ENCODE data around the gene CLSTN2. TPM values are rescaled to one million over a fixed set of nuclear protein-coding genes. Genes with fewer than 3 reads are reported as not detected.
A peak's percentile ranks its signal among the peaks of the same experiment; 100 is the strongest.

Gene CLSTN2
- total and polyA plus RNA-seq, 8 donors: 0.31 to 1.1 (median 0.61) TPM

DNA sequence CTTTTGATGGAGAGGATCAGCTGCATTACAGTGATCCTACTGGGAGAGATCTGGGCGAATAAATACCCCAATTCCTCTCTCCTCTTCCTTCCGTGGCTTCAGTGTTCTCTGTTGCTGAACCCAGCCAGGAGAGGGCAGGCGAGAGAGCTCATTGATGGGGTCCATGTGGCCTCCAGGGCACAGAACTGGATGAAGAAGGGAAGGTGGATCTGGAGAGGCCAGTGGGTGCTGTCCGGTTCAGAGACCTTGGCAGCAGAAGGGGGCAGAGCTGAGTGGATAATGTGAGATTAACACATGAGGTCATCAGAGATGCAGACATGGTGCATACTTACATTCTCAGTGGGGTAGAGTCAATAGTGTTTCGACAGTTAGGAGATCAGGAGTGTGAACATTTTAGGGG is 193.6 kb downstream of the CLSTN2 start:
- Histone ChIP-seq H3K4me3 (no peak overlapping the region), H3K4me1 (no peaks in the 10 kb centered on the region), H3K27me3 (no peaks in the 10 kb centered on the region), H3K27ac (no peak overlapping the region), H3K9me3 (no peaks in the 10 kb centered on the region), H3K36me3 (no peaks in the 10 kb centered on the region)
- ATAC-seq: peak; percentile 75
- TF ChIP-seq, protein P1, sequence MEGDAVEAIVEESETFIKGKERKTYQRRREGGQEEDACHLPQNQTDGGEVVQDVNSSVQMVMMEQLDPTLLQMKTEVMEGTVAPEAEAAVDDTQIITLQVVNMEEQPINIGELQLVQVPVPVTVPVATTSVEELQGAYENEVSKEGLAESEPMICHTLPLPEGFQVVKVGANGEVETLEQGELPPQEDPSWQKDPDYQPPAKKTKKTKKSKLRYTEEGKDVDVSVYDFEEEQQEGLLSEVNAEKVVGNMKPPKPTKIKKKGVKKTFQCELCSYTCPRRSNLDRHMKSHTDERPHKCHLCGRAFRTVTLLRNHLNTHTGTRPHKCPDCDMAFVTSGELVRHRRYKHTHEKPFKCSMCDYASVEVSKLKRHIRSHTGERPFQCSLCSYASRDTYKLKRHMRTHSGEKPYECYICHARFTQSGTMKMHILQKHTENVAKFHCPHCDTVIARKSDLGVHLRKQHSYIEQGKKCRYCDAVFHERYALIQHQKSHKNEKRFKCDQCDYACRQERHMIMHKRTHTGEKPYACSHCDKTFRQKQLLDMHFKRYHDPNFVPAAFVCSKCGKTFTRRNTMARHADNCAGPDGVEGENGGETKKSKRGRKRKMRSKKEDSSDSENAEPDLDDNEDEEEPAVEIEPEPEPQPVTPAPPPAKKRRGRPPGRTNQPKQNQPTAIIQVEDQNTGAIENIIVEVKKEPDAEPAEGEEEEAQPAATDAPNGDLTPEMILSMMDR (IDR thresholded peaks at IDR 0.05): no peak
- intact Hi-C loops (cut with DNase I): no loop called here
- DNase-seq: peak in 2 of 4 donors; percentile 17 to 41

DNA sequence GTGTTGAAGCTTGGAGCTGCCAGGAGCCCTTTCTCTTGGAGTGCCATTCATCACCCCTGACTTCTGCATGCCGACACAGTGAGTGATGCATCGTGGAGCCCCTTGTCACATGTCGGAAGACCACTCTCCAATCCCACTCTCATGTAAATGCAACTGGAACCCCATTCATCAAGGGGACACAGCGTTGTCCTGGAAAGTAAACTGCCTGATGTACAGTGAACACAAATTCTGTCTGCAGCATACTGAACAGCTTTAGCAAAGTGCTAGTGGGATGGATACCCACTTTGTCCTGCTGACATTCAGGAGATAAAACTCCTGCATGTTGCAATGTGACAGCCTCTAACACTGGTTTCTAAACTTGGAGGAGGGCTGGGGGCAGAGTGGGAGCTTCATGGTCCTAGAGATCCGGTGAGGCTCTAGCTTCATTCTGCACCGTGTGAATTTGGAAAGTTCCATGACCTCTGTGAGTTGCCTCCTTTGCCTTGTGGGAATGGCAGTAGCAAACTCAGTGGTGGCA is 194.8 kb downstream of the CLSTN2 start:
- DNase-seq (no peak), ATAC-seq (no peak)
- no peaks in the 10 kb centered on the region for H3K4me1 ChIP-seq
- no peak overlapping the region for H3K27ac ChIP-seq
- no peaks in the 10 kb centered on the region for H3K27me3 ChIP-seq
- H3K9me3 ChIP-seq: no peaks in the 10 kb centered on the region
- no peak overlapping the region for H3K4me3 ChIP-seq
- H3K36me3 ChIP-seq: no peaks in the 10 kb centered on the region
- TF ChIP-seq, protein P1 (IDR thresholded peaks at IDR 0.05): no peak
- intact Hi-C loops (cut with DNase I): no loop called here

DNA sequence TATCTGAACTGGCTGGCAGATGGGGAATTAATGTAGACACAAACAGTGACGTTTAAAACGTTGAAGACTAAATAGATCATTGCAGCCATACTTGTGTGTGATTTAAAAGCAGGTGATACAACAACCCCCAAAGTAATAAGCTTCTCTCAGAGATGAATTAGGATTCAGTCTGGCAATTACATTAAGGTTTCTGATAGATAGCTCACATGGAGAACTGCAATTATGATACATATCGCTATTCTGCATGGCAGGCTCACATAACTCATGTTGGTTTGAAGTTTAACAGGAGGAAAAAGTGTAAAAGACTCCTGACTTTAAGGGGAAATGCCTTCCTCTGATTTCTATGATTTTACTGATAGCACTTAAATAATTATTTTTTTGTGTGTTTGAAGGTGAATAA is 196.9 kb downstream of the CLSTN2 start:
- Histone ChIP-seq H3K27ac (no peak overlapping the region), H3K36me3 (no peaks in the 10 kb centered on the region), H3K27me3 (no peaks in the 10 kb centered on the region), H3K4me3 (no peak overlapping the region), H3K4me1 (no peaks in the 10 kb centered on the region), H3K9me3 (no peaks in the 10 kb centered on the region)
- intact Hi-C loops (cut with DNase I): no loop called here
- TF ChIP-seq, protein P1 (IDR thresholded peaks at IDR 0.05): no peak
- ATAC-seq: no peak
- no peak for DNase-seq

DNA sequence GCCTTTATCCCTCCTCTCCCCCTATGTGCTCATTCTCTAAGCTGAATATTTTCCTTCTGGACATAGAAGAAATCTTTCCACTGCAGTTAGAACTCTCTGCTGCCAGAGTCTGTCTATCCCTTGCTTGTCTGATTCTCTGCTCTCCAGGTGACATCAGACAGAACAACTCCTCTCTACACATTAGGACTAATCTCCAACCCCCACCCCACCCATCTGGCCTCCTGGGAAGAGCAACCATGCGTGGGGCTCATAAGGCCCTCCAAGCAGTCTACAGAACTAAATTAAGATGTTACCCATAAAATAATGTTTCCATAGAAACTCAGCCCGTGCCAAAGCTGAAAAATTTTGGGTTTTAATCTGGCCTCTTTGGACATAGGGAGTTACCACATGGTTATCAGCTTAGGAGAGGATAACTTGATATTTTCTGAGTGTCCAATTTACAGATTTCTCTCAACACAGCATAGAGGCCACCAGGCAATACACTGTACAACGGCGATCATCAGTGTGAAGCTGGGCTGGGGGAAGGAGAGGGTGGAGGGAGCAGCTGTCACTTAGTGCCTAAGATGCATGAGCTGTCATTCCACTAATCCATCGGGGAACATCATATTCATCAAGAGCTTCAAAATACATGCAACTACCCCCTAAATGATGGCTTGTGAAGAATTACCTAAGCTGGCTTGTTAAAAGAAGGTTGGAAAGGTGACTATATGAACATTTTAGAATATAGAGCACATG is 199.4 kb downstream of the CLSTN2 start:
- TF ChIP-seq, protein P1 (IDR thresholded peaks at IDR 0.05): no peak
- intact Hi-C loops (cut with DNase I): no loop called here
- Histone ChIP-seq H3K4me3 (no peak overlapping the region), H3K36me3 (no peaks in the 10 kb centered on the region), H3K27ac (no peak overlapping the region), H3K4me1 (no peaks in the 10 kb centered on the region), H3K27me3 (no peaks in the 10 kb centered on the region), H3K9me3 (no peaks in the 10 kb centered on the region)
- DNase-seq: no peak
- no peak for ATAC-seq

GRCh38 chr3:140135461-140135860 is 200.5 kb downstream of the CLSTN2 start:
- intact Hi-C loops (cut with DNase I): no loop called here

More at GRCh38 chr3:140135461-140135860, 200.5 kb downstream of the CLSTN2 start:
- H3K9me3 ChIP-seq: no peaks in the 10 kb centered on the region
- H3K4me1 ChIP-seq: no peaks in the 10 kb centered on the region
- TF ChIP-seq, protein P1 (IDR thresholded peaks at IDR 0.05): no peak
- H3K27me3 ChIP-seq: no peaks in the 10 kb centered on the region
- ATAC-seq (no peak), DNase-seq (no peak)
- no peaks in the 10 kb centered on the region for H3K36me3 ChIP-seq
- H3K27ac ChIP-seq: no peak overlapping the region
- no peak overlapping the region for H3K4me3 ChIP-seq
